HepG2 (cell line): Measurements from ENCODE around the gene HUNK. TPM values are rescaled to one million over a fixed set of nuclear protein-coding genes. Genes with fewer than 3 reads are reported as not detected.

Source experiments
- AGO2 ChIP-seq: fragments of 200-400 bp; formaldehyde crosslinking; optimal IDR thresholded peaks from 2 replicates; pipeline ENCODE3; 2017; ENCODE audit warnings: mild to moderate bottlenecking, low read depth, low read length, moderate library complexity
- ATF7-NPFF ChIP-seq: sonication (generic); formaldehyde crosslinking; IDR thresholded peaks from 2 replicates; pipeline ENCODE4 v1.8.1; 2023; ENCODE audit warnings: mild to moderate bottlenecking, low read depth, missing genetic modification reagents, moderate library complexity
- CCAR2 ChIP-seq: fragments of 200-400 bp; formaldehyde crosslinking; optimal IDR thresholded peaks from 2 replicates; pipeline ENCODE3; 2018; ENCODE audit warnings: low read depth, mild to moderate bottlenecking, low read length, moderate library complexity
- CEBPB ChIP-seq: IDR thresholded peaks from 2 replicates; pipeline ENCODE4 v1.6.1; 2011; ENCODE audit warnings: low read depth, low read length, improper control_type of control experiment, borderline replicate concordance
- FOSL2 ChIP-seq: sonication (generic); formaldehyde crosslinking; IDR thresholded peaks from 2 replicates; pipeline ENCODE4 v1.4.0; 2020; ENCODE audit warnings: missing genetic modification reagents
- GABPB1 ChIP-seq: IDR thresholded peaks from 2 replicates; pipeline ENCODE4 v1.6.1; 2016; ENCODE audit warnings: mild to moderate bottlenecking, missing genetic modification reagents, moderate library complexity, missing compliant biosample characterization
- HDAC1 ChIP-seq: sonication (generic); formaldehyde crosslinking; IDR thresholded peaks from 2 replicates; pipeline ENCODE4 v1.5.1; 2020; ENCODE audit warnings: mild to moderate bottlenecking, missing genetic modification reagents
- HES4 ChIP-seq: sonication (generic); formaldehyde crosslinking; IDR thresholded peaks from 2 replicates; pipeline ENCODE4 v1.9.0; 2021; ENCODE audit warnings: mild to moderate bottlenecking, missing genetic modification reagents, borderline replicate concordance
- HMGA1 ChIP-seq: sonication (generic); formaldehyde crosslinking; conservative IDR thresholded peaks from 2 replicates; pipeline ENCODE4 v1.4.0; 2020; ENCODE audit warnings: missing genetic modification reagents
- MTF2 ChIP-seq: sonication (generic); formaldehyde crosslinking; IDR thresholded peaks from 2 replicates; pipeline ENCODE4 v1.5.0; 2020; ENCODE audit warnings: missing genetic modification reagents, borderline replicate concordance
- NONO ChIP-seq, 2 experiments: fragments of 450-650 bp in 1 of 2; sonication (generic) in 1 of 2; formaldehyde crosslinking in 1 of 2; IDR thresholded peaks in 1 of 2; conservative IDR thresholded peaks in 1 of 2; 2 replicates each; pipeline versions ENCODE4 v1.6.1 to v1.8.0; 2017 to 2022; ENCODE audit warnings: mild to moderate bottlenecking in 1 of 2, missing genetic modification reagents in 1 of 2, moderate library complexity in 1 of 2
- PAX8 ChIP-seq: sonication (generic); formaldehyde crosslinking; IDR thresholded peaks from 2 replicates; pipeline ENCODE4 v1.8.0; 2022; ENCODE audit warnings: mild to moderate bottlenecking, missing genetic modification reagents, borderline replicate concordance
- RAD21 ChIP-seq: fragments of 450-650 bp; formaldehyde crosslinking; IDR thresholded peaks from 2 replicates; pipeline ENCODE4 v1.5.0; 2020; ENCODE audit warnings: mild to moderate bottlenecking
- REL ChIP-seq: sonication (generic); formaldehyde crosslinking; conservative IDR thresholded peaks from 2 replicates; pipeline ENCODE4 v1.8.0; 2022; ENCODE audit warnings: mild to moderate bottlenecking, missing genetic modification reagents, moderate library complexity
- RXRA ChIP-seq: sonication (generic); formaldehyde crosslinking; IDR thresholded peaks from 2 replicates; pipeline ENCODE4 v1.5.1; 2020; ENCODE audit warnings: missing genetic modification reagents
- SNAPC2 ChIP-seq: sonication (generic); formaldehyde crosslinking; IDR thresholded peaks from 2 replicates; pipeline ENCODE4 v1.8.1; 2022; ENCODE audit warnings: mild to moderate bottlenecking, missing genetic modification reagents
- SP2 ChIP-seq: sonication (generic); formaldehyde crosslinking; IDR thresholded peaks from 2 replicates; pipeline ENCODE4 v1.5.1; 2020; ENCODE audit warnings: mild to moderate bottlenecking, missing genetic modification reagents
- STAG1 ChIP-seq: sonication (generic); formaldehyde crosslinking; IDR thresholded peaks from 2 replicates; pipeline ENCODE4 v1.4.0; 2020; ENCODE audit warnings: missing genetic modification reagents
- ZC3H4 ChIP-seq: sonication (generic); formaldehyde crosslinking; IDR thresholded peaks from 2 replicates; pipeline ENCODE4 v1.4.0; 2020; ENCODE audit warnings: missing genetic modification reagents, borderline replicate concordance
- ZNF496 ChIP-seq: sonication (generic); formaldehyde crosslinking; IDR thresholded peaks from 2 replicates; pipeline ENCODE4 v1.8.1; 2023; ENCODE audit warnings: mild to moderate bottlenecking, moderate library complexity, missing genetic modification reagents; ENCODE audit not compliant: insufficient replicate concordance
- polyA plus RNA-seq, 8 experiments: library from polyadenylated mRNA; depleted of rRNA in 3 of 8; stranded (reverse) in 7 of 8; unstranded in 1 of 8; fragments of >200 nt; fragmentation: Illumina TruSeq in 4 of 8; extraction: Trizol in 4 of 8; gene quantifications; 2 replicates each; pipeline versions ENCODE4 v1.2.1 to v1.2.3, GENCODE V29; 2011 to 2016; ENCODE audit warnings: low read depth in 4 of 8, missing spikeins in 1 of 8, mixed read lengths in 1 of 8; ENCODE audit not compliant: insufficient read depth in 1 of 8
- total RNA-seq, 5 experiments: library from RNA; depleted of rRNA; stranded (reverse); fragments of >200 nt; fragmentation: Illumina TruSeq; extraction: Trizol; gene quantifications; 2 replicates each; pipeline ENCODE4 v1.2.3, GENCODE V29; 2016; ENCODE audit warnings: low read depth in 1 of 5
- TF ChIP-seq, protein P1 (sequence below): sonication (generic); formaldehyde crosslinking; IDR thresholded peaks from 2 replicates; pipeline ENCODE4 v1.4.0; 2020; ENCODE audit warnings: missing genetic modification reagents, low read depth, mild to moderate bottlenecking, borderline replicate concordance
- TF ChIP-seq, protein P2 (sequence below): IDR thresholded peaks from 2 replicates; pipeline ENCODE4 v1.4.0; 2020; ENCODE audit warnings: mild to moderate bottlenecking, missing genetic modification reagents
- TF ChIP-seq, protein P3 (sequence below): sonication (generic); formaldehyde crosslinking; IDR thresholded peaks from 2 replicates; pipeline ENCODE4 v1.4.0; 2020; ENCODE audit warnings: missing genetic modification reagents, mild to moderate bottlenecking, borderline replicate concordance

Gene HUNK
- total and polyA plus RNA-seq, 2 of the 13 experiments (the other 11 are each of a cell fraction or from before 2014, with no cell fraction given) = 1.8 to 1.9 TPM

DNA sequence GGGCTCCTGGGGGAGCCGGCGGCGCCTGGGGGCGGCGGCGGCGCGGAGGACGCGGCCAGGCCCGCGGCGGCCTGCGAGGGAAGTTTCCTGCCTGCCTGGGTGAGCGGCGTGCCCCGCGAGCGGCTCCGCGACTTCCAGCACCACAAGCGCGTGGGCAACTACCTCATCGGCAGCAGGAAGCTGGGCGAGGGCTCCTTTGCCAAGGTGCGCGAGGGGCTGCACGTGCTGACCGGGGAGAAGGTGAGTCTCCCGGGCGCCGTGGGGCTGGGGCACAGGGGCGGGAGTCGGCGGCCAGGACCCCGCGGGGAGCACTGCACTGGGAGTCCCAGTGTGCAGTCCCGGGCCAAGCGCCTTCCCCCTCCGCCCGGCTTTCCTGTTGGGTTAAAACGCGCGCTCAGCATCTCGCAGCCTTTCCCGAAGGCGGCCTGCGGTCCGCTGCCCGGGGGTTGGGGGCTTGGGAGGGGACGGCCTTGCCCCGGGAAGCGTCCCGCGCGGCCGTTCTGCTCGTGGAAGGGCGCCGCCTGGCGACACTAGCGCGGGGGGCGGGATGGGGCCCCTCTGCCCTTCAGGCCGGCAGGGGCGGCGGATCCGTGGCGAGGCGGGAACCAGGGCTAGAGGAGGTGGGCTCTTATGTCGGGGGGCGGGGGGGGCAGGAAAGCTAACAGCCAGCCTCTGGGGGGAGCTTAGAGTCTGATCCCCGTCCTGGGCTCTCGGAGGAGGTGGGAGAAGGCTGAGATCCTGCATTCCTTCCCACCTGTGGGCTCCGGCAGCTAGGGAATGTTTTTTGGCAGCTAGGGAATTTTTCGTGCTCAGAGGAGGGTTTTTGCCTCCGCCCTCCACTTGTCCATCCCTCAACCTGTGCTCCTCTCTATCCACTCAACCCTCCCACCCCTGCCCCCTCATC lies 1.1 kb downstream of the HUNK start (continued):
- TF ChIP-seq, protein P1, sequence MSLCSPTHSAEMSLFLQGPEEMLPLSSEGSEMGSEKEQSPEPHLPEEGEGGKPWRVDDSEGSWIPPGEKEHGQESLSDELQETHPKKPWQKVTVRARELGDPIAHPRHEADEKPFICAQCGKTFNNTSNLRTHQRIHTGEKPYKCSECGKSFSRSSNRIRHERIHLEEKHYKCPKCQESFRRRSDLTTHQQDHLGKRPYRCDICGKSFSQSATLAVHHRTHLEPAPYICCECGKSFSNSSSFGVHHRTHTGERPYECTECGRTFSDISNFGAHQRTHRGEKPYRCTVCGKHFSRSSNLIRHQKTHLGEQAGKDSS (CRISPR knock-in tag) = peak; percentile 100
- TF ChIP-seq CEBPB = no peak
- TF ChIP-seq REL (CRISPR knock-in tag) = no peak
- no peak for TF ChIP-seq PAX8 (CRISPR knock-in tag)
- TF ChIP-seq RXRA = no peak
- peak; percentile 63; the same call in 1 of the 2 replicates for TF ChIP-seq HDAC1 (CRISPR knock-in tag)
- TF ChIP-seq HES4 (CRISPR knock-in tag) = peak; percentile 46; the same call in 1 of the 2 replicates
- TF ChIP-seq SP2 (CRISPR knock-in tag) = peak; percentile 30; the same call in 1 of the 2 replicates
- TF ChIP-seq HMGA1 (CRISPR knock-in tag) = no peak
- TF ChIP-seq AGO2 = peak; percentile 33
- 0 out of 2 replicates have a peak, but pooled peaks have one; percentile 62 for TF ChIP-seq SNAPC2 (CRISPR knock-in tag)
- TF ChIP-seq ATF7-NPFF (CRISPR knock-in tag) = no peak
- TF ChIP-seq RAD21 = peak; percentile 67
- TF ChIP-seq, protein P2, sequence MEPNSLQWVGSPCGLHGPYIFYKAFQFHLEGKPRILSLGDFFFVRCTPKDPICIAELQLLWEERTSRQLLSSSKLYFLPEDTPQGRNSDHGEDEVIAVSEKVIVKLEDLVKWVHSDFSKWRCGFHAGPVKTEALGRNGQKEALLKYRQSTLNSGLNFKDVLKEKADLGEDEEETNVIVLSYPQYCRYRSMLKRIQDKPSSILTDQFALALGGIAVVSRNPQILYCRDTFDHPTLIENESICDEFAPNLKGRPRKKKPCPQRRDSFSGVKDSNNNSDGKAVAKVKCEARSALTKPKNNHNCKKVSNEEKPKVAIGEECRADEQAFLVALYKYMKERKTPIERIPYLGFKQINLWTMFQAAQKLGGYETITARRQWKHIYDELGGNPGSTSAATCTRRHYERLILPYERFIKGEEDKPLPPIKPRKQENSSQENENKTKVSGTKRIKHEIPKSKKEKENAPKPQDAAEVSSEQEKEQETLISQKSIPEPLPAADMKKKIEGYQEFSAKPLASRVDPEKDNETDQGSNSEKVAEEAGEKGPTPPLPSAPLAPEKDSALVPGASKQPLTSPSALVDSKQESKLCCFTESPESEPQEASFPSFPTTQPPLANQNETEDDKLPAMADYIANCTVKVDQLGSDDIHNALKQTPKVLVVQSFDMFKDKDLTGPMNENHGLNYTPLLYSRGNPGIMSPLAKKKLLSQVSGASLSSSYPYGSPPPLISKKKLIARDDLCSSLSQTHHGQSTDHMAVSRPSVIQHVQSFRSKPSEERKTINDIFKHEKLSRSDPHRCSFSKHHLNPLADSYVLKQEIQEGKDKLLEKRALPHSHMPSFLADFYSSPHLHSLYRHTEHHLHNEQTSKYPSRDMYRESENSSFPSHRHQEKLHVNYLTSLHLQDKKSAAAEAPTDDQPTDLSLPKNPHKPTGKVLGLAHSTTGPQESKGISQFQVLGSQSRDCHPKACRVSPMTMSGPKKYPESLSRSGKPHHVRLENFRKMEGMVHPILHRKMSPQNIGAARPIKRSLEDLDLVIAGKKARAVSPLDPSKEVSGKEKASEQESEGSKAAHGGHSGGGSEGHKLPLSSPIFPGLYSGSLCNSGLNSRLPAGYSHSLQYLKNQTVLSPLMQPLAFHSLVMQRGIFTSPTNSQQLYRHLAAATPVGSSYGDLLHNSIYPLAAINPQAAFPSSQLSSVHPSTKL (CRISPR knock-in tag) = peak; percentile 25; the same call in 1 of the 2 replicates
- peak; percentile 63; the same call in 1 of the 2 replicates for TF ChIP-seq GABPB1
- TF ChIP-seq CCAR2 = no peak
- TF ChIP-seq STAG1 (CRISPR knock-in tag) = peak; percentile 66
- TF ChIP-seq MTF2 (CRISPR knock-in tag) = 0 out of 2 replicates have a peak, but pooled peaks have one; percentile 42
- TF ChIP-seq FOSL2 (CRISPR knock-in tag) = no peak
- TF ChIP-seq NONO (IDR thresholded peaks at IDR 0.05) = no peak
- peak; percentile 59; the same call in 1 of the 2 replicates for TF ChIP-seq NONO (CRISPR knock-in tag; conservative IDR thresholded peaks at IDR 0.05)
- TF ChIP-seq ZC3H4 (CRISPR knock-in tag) = no peak
- no peak for TF ChIP-seq ZNF496
- TF ChIP-seq, protein P3, sequence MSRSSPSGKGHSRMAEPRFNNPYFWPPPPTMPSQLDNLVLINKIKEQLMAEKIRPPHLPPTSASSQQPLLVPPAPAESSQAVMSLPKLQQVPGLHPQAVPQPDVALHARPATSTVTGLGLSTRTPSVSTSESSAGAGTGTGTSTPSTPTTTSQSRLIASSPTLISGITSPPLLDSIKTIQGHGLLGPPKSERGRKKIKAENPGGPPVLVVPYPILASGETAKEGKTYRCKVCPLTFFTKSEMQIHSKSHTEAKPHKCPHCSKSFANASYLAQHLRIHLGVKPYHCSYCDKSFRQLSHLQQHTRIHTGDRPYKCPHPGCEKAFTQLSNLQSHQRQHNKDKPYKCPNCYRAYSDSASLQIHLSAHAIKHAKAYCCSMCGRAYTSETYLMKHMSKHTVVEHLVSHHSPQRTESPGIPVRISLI (CRISPR knock-in tag) = peak; percentile 47; the same call in 1 of the 2 replicates
